Thymus (tissue), 14 donors: ENCODE measurements around the gene CFAP97. TPM values are rescaled to one million over a fixed set of nuclear protein-coding genes. Genes with fewer than 3 reads are reported as not detected.

Experiments used
- DNase-seq, 9 donors: peaks; one replicate each; pipeline ENCODE4 v3.0.0-alpha.2; 2013; ENCODE audit warnings: low spot score in 9 of 9, low read depth in 6 of 9, missing footprints in 1 of 9
- H3K27ac ChIP-seq, 2 donors: one replicate each; pipeline ENCODE4 v1.5.1; 2013; ENCODE audit warnings: control low read depth in 1 of 2, low read depth in 1 of 2, low read length in 1 of 2, mild to moderate bottlenecking in 1 of 2, moderate library complexity in 1 of 2
- H3K27me3 ChIP-seq, 2 donors: one replicate each; pipeline ENCODE4 v1.5.1; 2013; ENCODE audit warnings: low read length in 1 of 2; ENCODE audit not compliant: control insufficient read depth in 2 of 2, insufficient read depth in 1 of 2
- H3K36me3 ChIP-seq, 2 donors: one replicate each; pipeline ENCODE4 v1.5.1; 2013; ENCODE audit warnings: low read length in 1 of 2, mild to moderate bottlenecking in 1 of 2, moderate library complexity in 1 of 2; ENCODE audit not compliant: control insufficient read depth in 2 of 2, insufficient read depth in 2 of 2
- H3K4me1 ChIP-seq, 2 donors: one replicate each; pipeline ENCODE4 v1.5.1; 2013; ENCODE audit warnings: low read length in 2 of 2; ENCODE audit not compliant: control insufficient read depth in 2 of 2, insufficient read depth in 2 of 2
- H3K4me3 ChIP-seq, 2 donors: one replicate each; pipeline ENCODE4 v1.5.1; 2013; ENCODE audit warnings: low read length in 2 of 2, control low read depth in 1 of 2, mild to moderate bottlenecking in 1 of 2
- H3K9me3 ChIP-seq, 2 donors: one replicate each; pipeline ENCODE4 v1.5.1; 2013; ENCODE audit warnings: low read length in 1 of 2, mild to moderate bottlenecking in 1 of 2; ENCODE audit not compliant: control insufficient read depth in 2 of 2, insufficient read depth in 1 of 2
- WGBS: extraction: QIAGEN DNeasy Blood & Tissue Kit; methylation state at CpG from one replicate; pipeline ENCODE4 v1.1.7; 2013; 5-methylcytosine and 5-hydroxymethylcytosine counted together
- long read RNA-seq, 10 donors: transcript quantifications; one replicate each; lab custom pipeline, GENCODE V29; 2026
- polyA plus RNA-seq: library from polyadenylated mRNA; stranded (reverse); fragments of 200-250 nt; gene quantifications from one replicate; pipeline ENCODE4 v1.2.3, GENCODE V29; 2013
- total RNA-seq: library from RNA; stranded (reverse); fragments of 120-200 nt; gene quantifications from one replicate; pipeline ENCODE4 v1.2.4, GENCODE V29; 2013
- donor health status: healthy.

Gene CFAP97
- 12.8 TPM for total RNA-seq
- 9.5 TPM for polyA plus RNA-seq
- long read RNA-seq, donor 1: 0 reads
- long read RNA-seq, donor 2: 0 reads
- long read RNA-seq, donor 3, full-length matches to known transcripts: 4 of 13 reads
- long read RNA-seq, donor 3, partial matches to known transcripts: 9 of 13 reads
- long read RNA-seq, donor 3, other reads (novel, unspliced or antisense): 0 of 13 reads
- long read RNA-seq, donor 4, full-length matches to known transcripts: 1 of 1 reads
- long read RNA-seq, donor 4, partial matches to known transcripts: 0 of 1 reads
- long read RNA-seq, donor 4, other reads (novel, unspliced or antisense): 0 of 1 reads
- long read RNA-seq, donor 5, full-length matches to known transcripts: 2 of 20 reads
- long read RNA-seq, donor 5, partial matches to known transcripts: 18 of 20 reads
- long read RNA-seq, donor 5, other reads (novel, unspliced or antisense): 0 of 20 reads
- long read RNA-seq, donor 6, full-length matches to known transcripts: 6 of 6 reads
- long read RNA-seq, donor 6, partial matches to known transcripts: 0 of 6 reads
- long read RNA-seq, donor 6, other reads (novel, unspliced or antisense): 0 of 6 reads
- long read RNA-seq, donor 7, full-length matches to known transcripts: 8 of 17 reads
- long read RNA-seq, donor 7, partial matches to known transcripts: 9 of 17 reads
- long read RNA-seq, donor 7, other reads (novel, unspliced or antisense): 0 of 17 reads
- long read RNA-seq, donor 8, full-length matches to known transcripts: 2 of 7 reads
- long read RNA-seq, donor 8, partial matches to known transcripts: 5 of 7 reads
- long read RNA-seq, donor 8, other reads (novel, unspliced or antisense): 0 of 7 reads
- long read RNA-seq, donor 9, full-length matches to known transcripts: 1 of 8 reads
- long read RNA-seq, donor 9, partial matches to known transcripts: 7 of 8 reads
- long read RNA-seq, donor 9, other reads (novel, unspliced or antisense): 0 of 8 reads
- long read RNA-seq, donor 10, full-length matches to known transcripts: 3 of 3 reads
- long read RNA-seq, donor 10, partial matches to known transcripts: 0 of 3 reads
- long read RNA-seq, donor 10, other reads (novel, unspliced or antisense): 0 of 3 reads

GRCh38 chr4:185203486-185204237 is at the start of gene CFAP97:
Gene CFAP97, minus strand, starts transcription at chr4:185204000. Its CDS starts 12,804 bp downstream, at chr4:185191196.
- peak within 1 kb of the TSS; percentile 51 to 74 for H3K4me3 ChIP-seq
- H3K27me3 ChIP-seq: peaks cover 8 to 49% of the 10 kb centered on the region in 2 donors
- no peaks in the 10 kb centered on the region for H3K36me3 ChIP-seq
- no peaks in the 10 kb centered on the region for H3K9me3 ChIP-seq
- peak in 6 of 9 donors; percentile 73 to 89 (median 79) for DNase-seq
- WGBS: under 1% methylated on average over 103 of the region's 103 CpGs
- peaks cover 8 to 22% of the 10 kb centered on the region in 2 donors for H3K4me1 ChIP-seq
- peak within 1 kb of the TSS; percentile 43 to 93 for H3K27ac ChIP-seq

GRCh38 chr4:185249105-185249504 is 45.3 kb upstream of the CFAP97 start:
- no peaks in the 10 kb centered on the region for H3K9me3 ChIP-seq
- no peak for DNase-seq
- 91% methylated on average over 2 of the region's 2 CpGs for WGBS
- H3K27me3 ChIP-seq: no peaks in the 10 kb centered on the region
- H3K4me3 ChIP-seq: no peak overlapping the region
- H3K27ac ChIP-seq: no peak overlapping the region
- no peaks in the 10 kb centered on the region for H3K36me3 ChIP-seq
- no peaks in the 10 kb centered on the region for H3K4me1 ChIP-seq

DNA sequence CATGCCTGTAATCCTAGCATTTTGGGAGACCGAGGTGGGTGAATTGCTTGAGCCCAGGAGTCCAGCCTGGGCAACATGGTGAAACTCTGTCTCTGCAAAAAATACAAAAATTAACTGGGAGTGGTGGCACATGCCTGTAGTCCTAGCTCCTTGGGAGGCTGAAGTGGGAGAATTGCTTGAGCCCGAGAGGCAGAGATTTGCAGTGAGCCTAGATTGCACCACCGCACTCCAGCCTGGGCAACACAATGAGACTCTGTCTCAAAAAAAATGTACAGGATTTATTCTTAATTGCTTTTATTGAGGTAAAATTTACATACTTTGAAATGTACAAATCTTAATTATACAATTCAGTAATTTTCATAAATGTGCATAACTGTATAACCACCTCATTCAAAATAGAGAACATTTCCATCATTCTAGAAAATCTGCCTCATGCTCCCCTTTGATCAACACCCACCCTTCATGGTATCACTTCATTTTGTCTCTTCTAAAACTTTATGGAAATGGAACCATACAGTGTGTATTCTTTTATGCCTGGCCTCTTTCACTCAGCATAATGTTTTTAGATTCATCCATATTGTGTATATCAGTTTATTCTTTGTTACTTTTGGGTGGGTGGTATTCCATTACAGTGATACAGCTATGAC is 44.7 kb upstream of the CFAP97 start:
- 97% methylated on average over 3 of the region's 3 CpGs for WGBS

GRCh38 chr4:185247151-185247550 is 43.4 kb upstream of the CFAP97 start:
- Histone ChIP-seq H3K4me1 (no peaks in the 10 kb centered on the region), H3K36me3 (no peaks in the 10 kb centered on the region), H3K27me3 (no peaks in the 10 kb centered on the region), H3K27ac (no peak overlapping the region), H3K9me3 (no peaks in the 10 kb centered on the region), H3K4me3 (no peak overlapping the region)
- WGBS: 91% methylated on average over 1 of the region's 1 CpG
- no peak for DNase-seq

More for the DNA sequence above, 44.7 kb upstream of the CFAP97 start:
- no peak for DNase-seq
- no peaks in the 10 kb centered on the region for H3K27me3 ChIP-seq
- no peaks in the 10 kb centered on the region for H3K9me3 ChIP-seq
- no peak overlapping the region for H3K27ac ChIP-seq
- no peaks in the 10 kb centered on the region for H3K4me1 ChIP-seq
- H3K4me3 ChIP-seq: no peak overlapping the region
- no peaks in the 10 kb centered on the region for H3K36me3 ChIP-seq

- H3K9me3 ChIP-seq: no peaks in the 10 kb centered on the region
- whole genome bisulfite sequencing: 97% methylated on average over 1 of the region's 1 CpG
- H3K36me3 ChIP-seq: no peaks in the 10 kb centered on the region
- no peak overlapping the region for H3K4me3 ChIP-seq
- H3K4me1 ChIP-seq: no peaks in the 10 kb centered on the region
- no peak overlapping the region for H3K27ac ChIP-seq
- DNase-seq: no peak
- H3K27me3 ChIP-seq: no peaks in the 10 kb centered on the region
Measured at GRCh38 chr4:185246453-185246852, 42.7 kb upstream of the CFAP97 start.

GRCh38 chr4:185244763-185245162 is 41.0 kb upstream of the CFAP97 start:
- Histone ChIP-seq H3K27ac (no peak overlapping the region), H3K9me3 (no peaks in the 10 kb centered on the region), H3K27me3 (no peaks in the 10 kb centered on the region), H3K4me3 (no peak overlapping the region), H3K4me1 (no peaks in the 10 kb centered on the region), H3K36me3 (no peaks in the 10 kb centered on the region)
- 91% methylated on average over 4 of the region's 4 CpGs for WGBS
- no peak for DNase-seq

DNA sequence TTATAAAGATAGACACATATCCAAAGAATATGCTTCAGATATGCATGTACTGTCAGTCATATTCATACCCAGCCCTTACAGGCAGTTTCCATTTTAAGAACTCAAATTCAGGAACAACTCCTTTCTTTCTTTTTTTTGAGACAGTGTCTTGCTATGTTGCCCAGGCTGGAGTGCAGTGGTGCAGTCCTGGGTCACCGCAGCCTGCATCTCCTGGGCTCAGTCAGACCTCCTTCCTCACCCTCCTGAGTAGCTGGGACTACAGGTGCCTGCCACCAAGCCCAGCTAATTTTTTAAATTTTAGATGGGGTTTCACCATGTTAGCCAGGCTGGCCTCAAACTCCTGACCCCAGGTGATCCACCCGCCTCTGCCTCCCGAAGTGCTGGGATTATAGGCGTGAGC is 40.1 kb upstream of the CFAP97 start:
- H3K27ac ChIP-seq: no peak overlapping the region
- no peak for DNase-seq
- H3K36me3 ChIP-seq: no peaks in the 10 kb centered on the region
- no peaks in the 10 kb centered on the region for H3K9me3 ChIP-seq
- H3K4me1 ChIP-seq: no peaks in the 10 kb centered on the region
- H3K4me3 ChIP-seq: no peak overlapping the region
- WGBS: 98% methylated on average over 4 of the region's 4 CpGs
- H3K27me3 ChIP-seq: no peaks in the 10 kb centered on the region

GRCh38 chr4:185242749-185243533 is 39.1 kb upstream of the CFAP97 start:
- H3K4me1 ChIP-seq: no peaks in the 10 kb centered on the region
- no peak overlapping the region for H3K4me3 ChIP-seq
- 94% methylated on average over 6 of the region's 6 CpGs for WGBS
- no peaks in the 10 kb centered on the region for H3K36me3 ChIP-seq
- no peaks in the 10 kb centered on the region for H3K27me3 ChIP-seq
- no peak for DNase-seq
- no peak overlapping the region for H3K27ac ChIP-seq
- H3K9me3 ChIP-seq: no peaks in the 10 kb centered on the region
